Measurements from ENCODE around the gene CHCHD6. TPM values are rescaled to one million over a fixed set of nuclear protein-coding genes. Genes with fewer than 3 reads are reported as not detected.
"Not testable (repeated sequence)": the region's sequence is repeated elsewhere in the genome, so short reads cannot be mapped to it uniquely, and the experiment has no call there.

CHCHD6 gene
- polyA plus RNA-seq, 4 donors, result 16.9 to 24.7 (median 22.0) TPM

DNA sequence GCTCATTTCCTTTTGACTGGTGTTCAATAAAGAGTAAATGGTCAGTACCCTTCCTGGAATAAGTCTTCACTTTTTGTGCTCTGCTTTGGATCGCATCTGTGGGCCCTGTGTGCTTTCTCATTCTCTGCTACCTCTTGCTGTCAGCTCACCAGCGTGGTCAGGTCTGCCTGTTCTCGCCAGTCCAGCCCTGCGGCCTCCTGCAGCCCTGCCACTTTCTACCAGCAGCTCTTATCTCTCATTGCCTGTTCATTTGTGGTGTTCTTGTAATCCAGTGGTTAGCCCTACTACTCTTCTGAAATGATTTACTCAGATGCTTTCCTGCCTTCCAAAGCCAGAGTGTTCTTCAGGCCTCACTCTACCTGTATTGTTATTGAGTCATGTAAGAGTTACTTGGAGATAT is 54.8 kb downstream of the CHCHD6 start:
- no peak for DNase-seq (ENCODE audit: low read depth in 4 of 4, low spot score in 2 of 4)

DNA sequence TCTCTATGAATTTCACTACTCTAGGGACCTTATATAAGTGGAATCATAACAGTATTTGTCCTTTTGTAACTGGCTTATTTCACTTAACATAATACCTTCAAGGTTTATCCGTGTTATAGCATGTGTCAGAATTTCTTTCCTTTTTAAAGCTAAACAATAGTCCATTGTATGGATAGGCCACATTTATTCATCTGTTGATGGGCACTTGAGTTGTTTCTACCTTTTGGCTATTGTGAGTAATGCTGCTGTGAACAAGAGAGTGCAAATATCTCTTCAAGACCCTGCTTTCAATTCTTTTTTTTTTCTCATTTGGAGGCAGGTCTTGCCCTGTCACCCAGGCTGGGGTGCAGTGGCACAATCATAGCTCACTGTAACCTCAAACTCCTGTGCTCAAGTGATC is 56.5 kb downstream of the CHCHD6 start:
- no peak for DNase-seq (ENCODE audit: low read depth in 4 of 4, low spot score in 2 of 4)

DNA sequence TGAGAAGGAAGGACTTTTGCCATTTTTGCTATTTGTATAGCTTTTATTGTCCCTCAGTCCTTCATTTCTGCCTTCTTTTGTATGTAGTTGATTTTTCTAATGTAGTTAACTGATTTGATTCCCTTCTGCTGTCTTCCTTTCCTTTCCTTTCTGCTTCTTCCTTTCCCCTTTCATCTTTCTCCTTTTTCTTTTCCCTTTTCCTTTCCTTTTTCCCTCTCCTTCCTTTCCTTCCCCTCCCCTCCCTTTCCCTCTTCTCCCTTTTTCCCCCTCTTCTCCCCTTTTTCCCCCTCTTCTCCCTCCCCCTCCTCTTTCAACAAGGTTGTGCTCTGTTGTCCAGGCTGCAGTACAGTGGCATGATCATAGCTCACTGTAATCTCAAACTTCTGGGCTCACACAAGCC is 59.0 kb downstream of the CHCHD6 start:
- DNase-seq (ENCODE audit: low read depth in 4 of 4, low spot score in 2 of 4), result no peak

DNA sequence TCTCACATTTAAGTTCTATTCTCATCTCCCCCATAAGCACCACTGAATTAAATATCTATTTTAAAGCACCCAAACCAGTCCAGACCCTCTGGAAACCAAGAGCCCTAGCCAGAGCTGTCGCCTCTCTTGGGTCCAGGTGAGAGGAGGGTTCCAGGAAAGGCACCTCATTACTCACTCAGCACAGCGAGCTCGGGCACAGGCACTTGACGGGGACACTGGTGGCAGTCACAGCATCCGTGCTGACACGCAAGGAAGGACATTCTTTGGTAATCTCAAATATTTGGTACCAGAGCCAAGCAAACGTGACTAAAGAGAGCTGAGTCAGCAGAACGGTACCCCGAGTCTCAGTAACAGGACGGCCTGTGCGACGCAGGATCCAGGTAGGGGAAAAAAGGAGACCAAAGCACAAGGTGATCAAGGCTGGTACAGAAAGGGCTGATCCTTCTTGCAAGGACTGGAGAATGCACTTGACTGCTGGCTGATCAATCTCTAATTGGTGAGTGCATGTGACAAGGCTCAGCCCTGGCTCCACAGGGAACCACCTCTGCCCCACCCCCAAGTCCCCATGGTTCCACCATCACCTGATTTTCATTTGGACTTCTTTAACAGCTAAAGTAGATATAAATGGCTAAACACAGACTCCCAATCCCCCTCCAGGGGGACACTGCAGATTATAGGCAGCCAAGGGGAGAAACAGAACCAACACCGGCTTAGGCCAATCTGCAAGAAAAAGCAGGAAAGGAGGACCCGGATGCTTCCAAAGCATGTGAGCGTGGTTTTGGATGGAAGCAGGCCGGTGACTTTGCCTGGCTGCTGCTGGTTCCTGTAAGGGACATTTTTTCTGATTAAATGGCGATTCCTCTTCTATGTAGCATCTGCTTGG is 61.4 kb downstream of the CHCHD6 start:
- no peak for DNase-seq (ENCODE audit: low read depth in 4 of 4, low spot score in 2 of 4)

DNA sequence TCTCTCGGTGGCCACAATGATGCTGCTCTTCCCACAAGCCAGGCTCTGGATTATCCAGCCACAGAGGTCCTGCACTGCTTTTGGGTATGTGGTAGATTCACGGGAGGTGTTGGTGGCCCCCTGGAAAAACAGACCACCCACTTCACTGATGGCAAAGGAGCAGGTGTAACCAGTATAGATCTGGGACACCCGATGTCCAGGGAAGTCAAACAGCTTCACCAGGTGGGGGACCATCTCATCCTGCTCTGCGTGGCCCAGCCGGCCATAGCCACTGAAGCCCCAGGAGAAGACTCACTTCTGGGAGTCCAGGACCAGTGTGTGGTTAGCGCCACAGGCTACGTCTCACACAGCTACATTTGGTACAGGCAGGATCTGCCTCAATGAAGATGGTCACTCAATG is 62.6 kb downstream of the CHCHD6 start:
- DNase-seq (ENCODE audit: low read depth in 4 of 4, low spot score in 2 of 4), result no peak

DNA sequence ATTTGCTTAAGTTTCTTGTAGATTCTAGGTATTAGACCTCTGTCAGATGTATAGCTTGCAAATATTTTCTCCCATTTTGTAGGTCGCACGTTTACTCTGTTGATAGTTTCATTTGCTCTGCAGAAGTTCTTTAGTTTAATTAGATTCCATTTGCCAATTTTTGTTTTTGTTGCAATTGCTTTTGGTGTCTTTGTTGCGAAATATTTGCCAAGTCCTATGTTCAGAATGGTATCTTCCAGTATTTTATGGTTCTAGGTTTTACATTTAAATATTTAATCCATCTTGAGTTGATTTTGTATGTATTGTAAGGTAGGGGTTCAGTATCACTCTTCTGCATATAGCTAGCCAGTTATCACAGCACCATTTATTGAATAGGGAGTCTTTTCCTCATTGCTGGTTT is 64.9 kb downstream of the CHCHD6 start:
- no peak for DNase-seq (ENCODE audit: low read depth in 4 of 4, low spot score in 2 of 4)

DNA sequence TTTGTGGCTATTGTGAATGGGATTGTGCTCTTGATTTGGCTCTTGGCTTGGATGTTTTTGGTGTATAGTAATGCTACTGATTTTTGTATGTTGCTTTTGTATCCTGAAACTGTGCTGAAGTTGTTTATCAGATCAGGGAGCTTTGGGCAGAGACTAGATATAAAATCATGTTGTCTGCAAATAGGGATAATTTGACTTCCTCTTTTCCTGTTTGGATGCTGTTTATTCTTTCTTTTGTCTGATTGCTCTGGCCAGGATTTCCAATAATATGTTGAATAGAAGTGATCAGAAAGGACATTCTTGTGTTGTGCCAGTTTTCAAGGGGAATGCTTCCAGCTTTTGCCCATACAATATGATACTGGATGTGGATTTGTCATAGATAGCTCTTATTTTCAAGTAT is 66.1 kb downstream of the CHCHD6 start:
- no peak for DNase-seq (ENCODE audit: low read depth in 4 of 4, low spot score in 2 of 4)

DNA sequence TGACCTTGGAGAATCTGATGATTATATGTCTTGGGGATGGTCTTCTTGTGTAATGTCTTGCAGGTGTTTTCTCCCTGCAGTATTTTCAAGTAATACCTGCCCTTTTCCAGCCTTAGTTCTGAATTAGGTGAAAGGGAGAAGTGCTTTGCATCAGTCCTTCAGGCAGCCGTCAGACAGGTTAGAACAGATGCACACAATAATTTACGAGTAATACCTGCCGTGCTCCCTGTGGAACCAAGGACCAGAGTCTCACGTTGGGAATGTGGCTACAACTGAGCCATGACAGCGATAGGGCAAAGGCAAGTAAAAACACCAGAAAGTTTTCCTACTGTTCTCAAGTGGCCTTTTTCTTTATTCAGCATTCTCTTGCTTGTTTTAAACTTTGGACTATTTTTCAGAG is 69.1 kb downstream of the CHCHD6 start:
- DNase-seq (ENCODE audit: low read depth in 4 of 4, low spot score in 2 of 4), result no peak

DNA sequence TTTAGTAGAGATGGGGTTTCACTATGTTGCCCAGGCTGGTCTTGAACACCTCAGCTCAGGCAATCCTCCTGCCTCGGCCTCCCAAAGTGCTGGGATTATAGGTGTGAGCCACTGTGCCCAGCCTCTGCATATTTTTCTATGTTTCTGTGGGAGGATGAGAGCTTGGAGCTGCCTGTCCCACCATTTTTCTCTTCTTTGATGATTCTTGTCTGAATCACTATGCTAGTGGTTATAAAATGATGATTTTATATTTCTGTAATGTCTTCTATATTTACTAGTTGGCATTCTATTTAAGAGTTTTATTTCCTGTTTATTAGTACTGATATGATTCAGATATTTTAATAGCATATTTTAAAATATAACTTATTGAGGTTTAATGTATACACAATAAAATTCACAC is 69.7 kb downstream of the CHCHD6 start:
- DNase-seq (ENCODE audit: low read depth in 4 of 4, low spot score in 2 of 4), result no peak

DNA sequence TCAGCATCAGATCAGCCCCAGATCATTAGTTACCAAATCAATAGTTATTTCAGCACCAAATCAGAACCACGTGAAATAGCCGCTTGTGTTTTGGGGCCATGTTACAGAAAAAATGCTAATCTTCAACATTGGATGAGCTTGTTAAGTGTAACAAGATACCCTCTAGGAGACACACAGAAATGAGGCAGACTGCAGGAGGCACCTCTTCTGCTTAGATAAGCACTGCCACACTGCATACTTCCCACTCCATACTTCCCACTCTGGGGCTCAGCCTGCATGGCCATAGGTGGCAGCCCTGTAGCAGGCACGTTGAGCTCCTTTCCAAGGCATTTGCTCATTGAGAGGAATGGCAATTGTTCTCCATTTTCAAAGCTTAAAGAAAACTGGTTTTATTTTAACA is 73.3 kb downstream of the CHCHD6 start:
- DNase-seq (ENCODE audit: low read depth in 4 of 4, low spot score in 2 of 4), result no peak

DNA sequence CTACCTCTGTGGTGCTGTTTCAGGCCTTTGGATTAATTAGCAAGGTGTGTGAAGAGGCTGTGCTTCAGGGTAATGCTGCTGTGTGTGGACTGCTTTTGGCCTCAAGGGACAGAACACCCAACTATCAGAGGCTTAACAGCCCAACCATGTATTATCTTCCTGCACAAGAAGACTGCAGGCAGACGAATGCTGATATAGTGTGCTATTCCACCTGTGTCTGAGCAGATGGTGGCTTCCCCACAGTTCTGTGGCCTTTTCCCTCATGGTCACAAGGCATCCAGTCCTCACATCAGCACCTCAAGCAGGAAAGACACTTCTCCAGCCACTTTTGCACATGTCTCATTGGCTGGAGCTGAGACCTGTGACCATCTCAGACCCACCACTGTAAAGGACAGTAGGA is 76.6 kb downstream of the CHCHD6 start:
- DNase-seq (ENCODE audit: low read depth in 4 of 4, low spot score in 2 of 4), result no peak

DNA sequence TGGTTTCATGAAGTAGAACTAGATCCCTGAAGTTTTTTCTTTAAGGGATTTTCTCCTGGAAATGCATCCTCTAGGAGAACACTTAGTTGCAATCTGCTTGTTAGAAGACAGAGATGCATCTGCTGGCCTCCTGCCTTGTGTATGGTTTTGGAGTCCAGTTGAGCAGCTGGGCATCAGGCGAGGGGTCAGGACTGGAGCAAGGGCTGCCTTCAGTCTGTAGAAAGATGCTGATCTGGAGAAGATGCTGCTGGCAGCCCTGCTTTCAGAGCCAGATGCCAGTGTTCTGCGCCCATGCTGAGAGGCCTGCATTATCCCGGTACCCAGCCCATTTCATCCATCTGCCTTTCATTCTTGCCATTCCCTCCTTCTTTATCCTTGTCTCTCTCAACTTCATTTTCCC is 77.4 kb downstream of the CHCHD6 start:
- DNase-seq (ENCODE audit: low read depth in 4 of 4, low spot score in 2 of 4), result no peak

DNA sequence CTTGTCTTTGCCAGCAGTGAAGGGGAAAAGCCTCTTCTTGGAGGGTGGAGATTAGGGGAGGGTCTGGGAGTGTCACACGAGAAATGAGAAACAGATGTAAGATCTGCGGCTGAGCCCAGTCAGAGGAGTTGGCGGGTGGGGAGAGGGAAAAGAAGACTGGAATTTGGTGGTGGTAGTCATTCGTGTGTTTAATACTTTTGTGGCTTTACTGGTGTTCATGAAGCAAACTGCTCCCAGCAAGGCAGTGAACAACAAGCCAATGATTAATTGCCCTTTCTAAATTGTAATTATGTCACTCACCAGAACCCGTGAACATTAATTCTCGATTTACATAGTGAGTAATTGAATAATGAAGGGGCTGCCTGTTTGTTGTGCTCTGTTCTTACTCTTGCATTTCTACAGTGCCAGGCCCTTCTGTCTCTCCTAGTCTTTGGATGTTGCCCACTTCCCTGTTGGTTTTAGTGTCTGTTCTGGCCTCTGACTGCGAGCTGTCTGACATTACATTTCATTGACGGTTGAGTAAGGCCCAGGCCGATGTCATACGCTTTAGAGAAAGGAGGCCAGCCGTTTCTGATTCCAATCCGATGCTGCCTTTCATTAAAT is 78.0 kb downstream of the CHCHD6 start:
- DNase-seq (ENCODE audit: low read depth in 4 of 4, low spot score in 2 of 4), result peak in 2 of 4 donors; percentile 7 to 9

DNA sequence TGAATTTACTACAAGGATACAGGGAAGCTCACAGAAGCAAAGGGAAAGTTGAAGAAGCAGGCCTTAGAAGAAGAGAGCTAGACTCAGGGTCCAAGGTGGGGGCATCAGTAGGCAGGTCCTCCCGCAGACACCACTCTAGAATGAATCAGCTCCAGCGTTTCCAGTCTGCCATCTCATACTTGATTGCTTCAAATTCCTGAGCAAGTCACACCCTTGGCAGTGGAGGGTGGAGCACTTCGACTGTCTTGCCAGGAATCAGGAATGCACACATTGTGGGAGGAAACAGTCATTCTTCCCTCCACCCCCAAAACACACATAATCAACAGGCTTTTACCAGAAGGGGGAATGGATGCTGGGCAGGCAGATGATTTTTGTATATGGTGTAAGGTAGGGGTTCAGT is 78.5 kb downstream of the CHCHD6 start:
- DNase-seq (ENCODE audit: low read depth in 4 of 4, low spot score in 2 of 4), result no peak

DNA sequence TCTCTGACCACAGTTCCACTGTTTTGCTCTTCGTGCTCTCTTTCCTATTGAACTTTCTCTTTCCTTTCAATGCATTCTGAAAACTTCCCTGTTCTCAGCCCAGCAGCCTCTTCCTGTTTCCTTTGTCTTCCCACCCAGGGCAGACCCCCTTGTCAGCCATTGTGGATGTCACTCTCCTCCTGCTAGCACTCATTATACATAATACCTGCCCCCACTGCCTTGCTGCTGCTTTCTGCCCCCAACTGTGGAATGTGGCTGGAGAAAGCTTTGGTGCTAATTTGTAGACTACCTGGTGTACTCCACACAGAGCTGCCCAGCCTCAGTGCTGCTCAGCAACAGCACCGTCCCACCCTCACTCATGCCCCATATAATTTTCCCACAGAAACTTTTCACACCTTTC is 80.2 kb downstream of the CHCHD6 start:
- no peak for DNase-seq (ENCODE audit: low read depth in 4 of 4, low spot score in 2 of 4)

DNA sequence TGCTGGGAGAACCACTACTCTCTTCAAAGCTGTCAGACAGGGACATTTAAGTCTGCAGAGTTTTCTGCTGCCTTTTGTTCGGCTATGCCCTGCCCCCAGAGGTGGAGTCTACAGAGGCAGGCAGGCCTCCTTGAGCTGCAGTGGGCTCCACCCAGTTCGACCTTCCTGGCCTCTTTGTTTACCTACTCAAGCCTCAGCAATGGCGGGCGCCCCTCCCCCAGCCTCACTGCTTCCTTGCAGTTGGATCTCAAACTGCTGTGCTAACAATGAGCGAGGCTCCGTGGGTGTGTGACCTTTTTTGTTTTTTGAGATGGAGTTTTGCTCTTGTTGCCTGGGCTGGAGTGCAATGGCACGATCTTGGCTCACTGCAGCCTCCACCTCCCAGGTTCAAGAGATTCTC is 87.3 kb downstream of the CHCHD6 start:
- DNase-seq (ENCODE audit: low read depth in 4 of 4, low spot score in 2 of 4), result not testable (repeated sequence)

DNA sequence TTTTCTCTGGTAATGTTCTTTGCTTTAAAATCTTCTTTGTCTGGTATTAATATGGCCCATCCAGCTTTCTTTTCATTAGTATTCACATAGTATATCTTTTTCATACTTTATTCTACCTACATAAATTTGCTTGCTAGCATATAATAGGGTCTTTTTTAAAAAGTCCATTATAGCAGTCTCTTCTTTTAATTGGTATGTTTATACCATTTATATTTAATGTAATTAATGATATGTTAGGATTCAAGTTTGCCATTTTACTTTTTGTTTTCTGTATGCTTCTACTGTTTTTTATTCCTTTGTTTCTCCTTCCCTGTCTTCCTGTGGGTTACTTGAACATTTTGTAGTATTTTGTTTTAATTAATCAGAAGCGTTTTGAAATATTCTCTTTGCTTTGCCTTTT is 89.0 kb downstream of the CHCHD6 start:
- DNase-seq (ENCODE audit: low read depth in 4 of 4, low spot score in 2 of 4), result no peak

DNA sequence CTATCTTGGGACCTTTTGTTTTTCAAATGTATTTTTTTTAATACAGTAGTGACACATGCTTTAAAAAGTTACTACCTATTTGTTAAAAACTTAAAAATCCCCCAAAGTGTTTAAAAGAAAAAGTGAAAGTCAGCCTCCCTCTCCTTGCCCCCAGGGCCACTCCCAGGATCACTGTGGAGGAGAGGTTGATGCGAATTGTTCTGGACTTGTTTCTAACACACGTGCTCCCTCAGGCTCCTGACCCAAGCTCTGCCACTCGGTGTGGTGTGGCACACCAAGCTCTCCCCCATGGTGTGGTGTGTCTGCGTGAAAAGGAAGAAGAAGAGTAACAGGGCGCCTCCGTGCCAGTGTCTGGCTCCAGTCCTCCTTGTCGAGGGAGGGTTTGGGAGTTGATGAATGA is 93.5 kb downstream of the CHCHD6 start:
- DNase-seq (ENCODE audit: low read depth in 4 of 4, low spot score in 2 of 4), result no peak

DNA sequence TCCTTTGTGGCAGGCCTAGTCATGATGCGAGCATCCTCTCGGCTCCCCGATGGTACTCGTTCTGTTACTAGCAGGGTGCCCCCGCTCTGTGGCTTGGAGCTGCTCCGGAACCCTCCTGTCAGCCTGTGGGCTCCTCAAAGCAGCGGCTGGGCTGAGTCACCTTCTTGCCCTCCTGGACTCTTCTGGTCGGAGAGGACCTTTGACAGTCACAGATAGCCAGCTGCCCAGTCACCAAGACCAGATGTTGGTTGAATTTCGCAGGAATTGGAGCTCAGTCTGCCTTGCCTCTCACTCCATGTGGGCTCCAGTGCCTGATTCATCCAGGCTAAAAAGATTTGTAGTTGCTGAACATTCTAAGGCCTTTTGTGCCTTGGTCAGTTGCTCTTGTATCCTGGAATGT is 94.5 kb downstream of the CHCHD6 start:
- no peak for DNase-seq (ENCODE audit: low read depth in 4 of 4, low spot score in 2 of 4)

DNA sequence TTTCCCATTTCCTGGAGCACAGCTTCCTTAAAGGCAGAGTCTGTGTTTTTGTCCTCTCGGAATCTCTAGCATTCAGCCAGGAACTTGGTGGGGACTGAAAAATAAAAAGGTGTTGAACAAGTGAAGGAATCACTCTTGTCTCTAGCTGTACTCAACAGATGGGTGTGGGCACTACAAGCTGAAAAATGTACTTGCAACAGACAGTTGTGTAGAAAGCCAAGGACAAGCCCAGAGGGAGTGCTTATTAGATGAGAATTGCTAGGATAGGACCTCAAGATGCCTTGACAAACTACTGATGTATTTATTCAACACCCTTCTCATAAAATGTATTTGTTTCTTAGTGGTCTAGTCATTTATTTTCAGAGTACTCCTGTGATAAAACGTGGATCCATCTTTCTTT is 95.1 kb downstream of the CHCHD6 start:
- no peak for DNase-seq (ENCODE audit: low read depth in 4 of 4, low spot score in 2 of 4)

DNA sequence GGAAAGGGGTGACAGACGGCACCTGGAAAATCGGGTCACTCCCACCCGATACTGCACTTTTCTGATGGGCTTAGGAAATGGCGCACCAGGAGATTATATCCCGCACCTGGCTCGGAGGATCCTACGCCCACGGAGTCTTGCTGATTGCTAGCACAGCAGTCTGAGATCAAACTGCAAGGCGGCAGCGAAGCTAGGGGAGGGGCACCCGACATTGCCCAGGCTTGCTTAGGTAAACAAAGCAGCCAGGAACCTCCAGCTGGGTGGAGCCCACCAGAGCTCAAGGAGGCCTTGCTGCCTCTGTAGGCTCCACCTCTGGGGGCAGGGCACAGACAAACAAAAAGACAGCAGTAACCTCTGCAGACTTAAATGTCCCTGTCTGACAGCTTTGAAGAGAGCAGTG is 97.3 kb downstream of the CHCHD6 start:
- not testable (repeated sequence) for DNase-seq (ENCODE audit: low read depth in 4 of 4, low spot score in 2 of 4)

DNA sequence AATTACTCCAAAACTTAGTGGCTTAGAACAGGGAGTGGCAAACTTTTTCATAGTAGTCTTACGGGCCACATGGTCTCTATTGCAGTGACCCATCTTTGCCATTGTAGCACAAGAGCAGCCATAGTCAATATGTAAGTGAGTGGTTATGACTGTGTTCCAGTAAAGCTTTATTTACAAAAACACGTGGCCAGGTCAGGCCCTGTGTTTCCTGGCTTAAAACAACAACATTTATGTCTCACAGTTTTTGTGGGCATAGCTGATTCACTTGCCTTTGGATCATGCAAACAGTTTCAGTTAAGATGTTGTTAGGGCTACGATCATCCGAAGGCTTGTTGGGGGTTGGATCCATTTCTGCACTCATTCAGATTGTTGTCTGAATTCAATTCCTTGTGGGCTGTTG is 103.8 kb downstream of the CHCHD6 start:
- DNase-seq (ENCODE audit: low read depth in 4 of 4, low spot score in 2 of 4), result no peak

Data from left renal cortex interstitium (tissue), 4 donors.